H9 (cell line): ENCODE results near the gene CCDC137. TPM values are rescaled to one million over a fixed set of nuclear protein-coding genes. Genes with fewer than 3 reads are reported as not detected.

Experiments used
- DNase-seq: peaks from one replicate; pipeline ENCODE4 v3.0.0-alpha.2; 2017
- H2AFZ ChIP-seq: one replicate; pipeline ENCODE4 v1.6.1; 2013; ENCODE audit warnings: mild to moderate bottlenecking, low read length, control low read depth, moderate library complexity
- H2AK5ac ChIP-seq: 2 replicates; pipeline ENCODE4 v1.6.1; 2013; ENCODE audit warnings: low read length, control low read depth, mixed read lengths; ENCODE audit not compliant: insufficient read length
- H2BK120ac ChIP-seq: one replicate; pipeline ENCODE4 v1.6.1; 2013; ENCODE audit warnings: low read depth, mild to moderate bottlenecking, low read length, control low read depth, inconsistent platforms; ENCODE audit not compliant: poor library complexity, severe bottlenecking
- H2BK12ac ChIP-seq: 2 replicates; pipeline ENCODE4 v1.6.1; 2013; ENCODE audit warnings: low read length, control low read depth, mixed read lengths, low read depth; ENCODE audit not compliant: insufficient read length
- H2BK15ac ChIP-seq: 2 replicates; pipeline ENCODE4 v1.6.1; 2013; ENCODE audit warnings: low read depth, low read length, control low read depth
- H2BK20ac ChIP-seq: one replicate; pipeline ENCODE4 v1.6.1; 2013; ENCODE audit warnings: low read depth, mild to moderate bottlenecking, low read length, control low read depth, inconsistent platforms; ENCODE audit not compliant: poor library complexity, severe bottlenecking
- H2BK5ac ChIP-seq: 2 replicates; pipeline ENCODE4 v1.6.1; 2013; ENCODE audit warnings: low read length, control low read depth, mixed read lengths; ENCODE audit not compliant: insufficient read length
- H3K14ac ChIP-seq: 2 replicates; pipeline ENCODE4 v1.6.1; 2013; ENCODE audit warnings: low read length, control low read depth; ENCODE audit not compliant: insufficient read depth
- H3K18ac ChIP-seq: 2 replicates; pipeline ENCODE4 v1.6.1; 2013; ENCODE audit warnings: low read depth, mild to moderate bottlenecking, mixed read lengths, low read length, control low read depth; ENCODE audit not compliant: insufficient read length
- H3K23ac ChIP-seq: 2 replicates; pipeline ENCODE4 v1.6.1; 2013; ENCODE audit warnings: low read length, control low read depth, mixed read lengths, low read depth; ENCODE audit not compliant: insufficient read length
- H3K23me2 ChIP-seq: 2 replicates; pipeline ENCODE4 v1.6.1; 2013; ENCODE audit warnings: low read depth, mild to moderate bottlenecking, mixed read lengths, low read length, control low read depth; ENCODE audit not compliant: insufficient read length, poor library complexity, severe bottlenecking
- H3K27ac ChIP-seq: 2 replicates; pipeline ENCODE4 v1.5.1; 2013; ENCODE audit warnings: low read length, control low read depth, mixed read lengths, low read depth; ENCODE audit not compliant: insufficient read length
- H3K27me3 ChIP-seq: 2 replicates; pipeline ENCODE4 v1.6.1; 2013; ENCODE audit warnings: low read length, control low read depth, inconsistent platforms; ENCODE audit not compliant: insufficient read depth
- H3K4ac ChIP-seq: 2 replicates; pipeline ENCODE4 v1.6.1; 2013; ENCODE audit warnings: low read depth, mild to moderate bottlenecking, control low read depth, inconsistent platforms, low read length, moderate library complexity
- H3K4me1 ChIP-seq: 2 replicates; pipeline ENCODE4 v1.6.1; 2013; ENCODE audit warnings: low read length, control low read depth, inconsistent platforms; ENCODE audit not compliant: insufficient read depth
- H3K4me2 ChIP-seq: 2 replicates; pipeline ENCODE4 v1.6.1; 2013; ENCODE audit warnings: low read length, control low read depth, mixed read lengths; ENCODE audit not compliant: insufficient read length, insufficient read depth
- H3K56ac ChIP-seq: 2 replicates; pipeline ENCODE4 v1.6.1; 2013; ENCODE audit warnings: low read depth, mild to moderate bottlenecking, mixed read lengths, low read length, control low read depth; ENCODE audit not compliant: insufficient read length
- H3K79me1 ChIP-seq: 2 replicates; pipeline ENCODE4 v1.6.1; 2013; ENCODE audit warnings: low read depth, mild to moderate bottlenecking, moderate library complexity, low read length, control low read depth, inconsistent platforms; ENCODE audit not compliant: insufficient read depth, poor library complexity, severe bottlenecking
- H3K79me2 ChIP-seq: 2 replicates; pipeline ENCODE4 v1.6.1; 2013; ENCODE audit warnings: low read length, control low read depth, inconsistent platforms; ENCODE audit not compliant: insufficient read depth
- H3K9ac ChIP-seq: 2 replicates; pipeline ENCODE4 v1.6.1; 2013; ENCODE audit warnings: low read length, control low read depth, mixed read lengths; ENCODE audit not compliant: insufficient read length; ENCODE audit errors: extremely low read depth
- H3K9me3 ChIP-seq: one replicate; pipeline ENCODE4 v1.6.1; 2013; ENCODE audit warnings: low read depth, low read length, inconsistent platforms; ENCODE audit not compliant: control insufficient read depth
- H3T11ph ChIP-seq: one replicate; pipeline ENCODE4 v1.6.1; 2013; ENCODE audit warnings: mild to moderate bottlenecking, low read length, control low read depth, inconsistent platforms
- H4K20me1 ChIP-seq: one replicate; pipeline ENCODE4 v1.6.1; 2013; ENCODE audit not compliant: control insufficient read depth, insufficient read length, insufficient read depth
- H4K5ac ChIP-seq: 2 replicates; pipeline ENCODE4 v1.6.1; 2013; ENCODE audit warnings: low read depth, mild to moderate bottlenecking, mixed read lengths, low read length, control low read depth; ENCODE audit not compliant: insufficient read length
- H4K8ac ChIP-seq: replicated peaks from 2 replicates; pipeline ENCODE4 v1.6.1; 2013; ENCODE audit warnings: low read length, control low read depth, mixed read lengths, low read depth; ENCODE audit not compliant: insufficient read length
- H4K91ac ChIP-seq: 2 replicates; pipeline ENCODE4 v1.6.1; 2013; ENCODE audit warnings: low read depth, mild to moderate bottlenecking, moderate library complexity, mixed read lengths, low read length, control low read depth; ENCODE audit not compliant: insufficient read length
- H3K27ac Mint-ChIP-seq, 3 experiments: 2 replicates in 2 of 3; 3 replicates in 1 of 3; pipeline ENCODE4 v1.8.0; 2020 to 2021; ENCODE audit warnings: mixed read lengths in 3 of 3, mild to moderate bottlenecking in 1 of 3, moderate library complexity in 1 of 3
- H3K27me3 Mint-ChIP-seq: 2 replicates; pipeline ENCODE4 v1.8.0; 2021; ENCODE audit warnings: low read depth, mild to moderate bottlenecking, moderate library complexity, mixed read lengths
- H3K36me3 Mint-ChIP-seq, 3 experiments: 2 replicates in 2 of 3; 3 replicates in 1 of 3; pipeline ENCODE4 v1.8.0; 2020 to 2021; ENCODE audit warnings: low read depth in 3 of 3, mixed read lengths in 3 of 3; ENCODE audit not compliant: insufficient read depth in 1 of 3
- H3K4me1 Mint-ChIP-seq, 2 experiments: 2 replicates each; pipeline ENCODE4 v1.8.0; 2020; ENCODE audit warnings: mixed read lengths in 2 of 2
- H3K4me3 Mint-ChIP-seq, 2 experiments: 2 replicates in 1 of 2; 3 replicates in 1 of 2; pipeline ENCODE4 v1.8.0; 2020 to 2021; ENCODE audit warnings: mild to moderate bottlenecking in 2 of 2, mixed read lengths in 2 of 2, moderate library complexity in 1 of 2
- H3K9me3 Mint-ChIP-seq, 2 experiments: 2 replicates in 1 of 2; 3 replicates in 1 of 2; pipeline ENCODE4 v1.8.0; 2020; ENCODE audit warnings: mild to moderate bottlenecking in 2 of 2, mixed read lengths in 2 of 2, moderate library complexity in 1 of 2
- CTCF ChIP-seq: fragments of 200-600 bp; sonication (generic); conservative IDR thresholded peaks from 3 replicates; pipeline ENCODE4 v1.8.0; 2021; ENCODE audit warnings: antibody characterized with exemption, mild to moderate bottlenecking
- WGBS: extraction: QIAGEN DNeasy Blood & Tissue Kit; methylation state at CpG from one replicate; pipeline ENCODE4 v1.1.7; 2013; ENCODE audit warnings: missing lambda C conversion rate, low lambda C conversion rate, mixed read lengths; ENCODE audit not compliant: insufficient read length; ENCODE audit errors: extremely low coverage; 5-methylcytosine and 5-hydroxymethylcytosine counted together
- total RNA-seq: library from RNA; stranded (reverse); gene quantifications from 2 replicates; pipeline ENCODE4 v1.2.1, GENCODE V29; 2021

Gene CCDC137
- total RNA-seq, 1 experiment from 2014 or later: 60.8 TPM

GRCh38 chr17:81680150-81680549 is 13.6 kb downstream of the CCDC137 start:
- H3T11ph ChIP-seq: no peak overlapping the region
- H3K23me2 ChIP-seq: peaks cover 10% of the 10 kb centered on the region
- H3K23ac ChIP-seq: no peak overlapping the region
- H2AK5ac ChIP-seq: no peak overlapping the region
- H3K27ac ChIP-seq: no peak overlapping the region
- no peaks in the 10 kb centered on the region for H4K20me1 ChIP-seq
- no peaks in the 10 kb centered on the region for H3K4me1 ChIP-seq
- H3K14ac ChIP-seq: no peak overlapping the region
- no peak overlapping the region for H2BK12ac ChIP-seq
- no peak overlapping the region for H3K4me2 ChIP-seq
- no peak overlapping the region for H2BK20ac ChIP-seq
- no peak overlapping the region for H2BK15ac ChIP-seq
- TF ChIP-seq CTCF: no peak
- Mint-ChIP-seq H3K9me3 (no peaks in the 10 kb centered on the region), H3K4me3 (no peak overlapping the region), H3K27ac (no peak overlapping the region), H3K36me3 (peaks cover 0 to 16% (median 8%) of the 10 kb centered on the region in 3 experiments; a peak in 6 of 7 replicates), H3K4me1 (peaks cover 16 to 18% of the 10 kb centered on the region in 2 experiments), H3K27me3 (no peaks in the 10 kb centered on the region; the same call in 1 of the 2 replicates)
- H4K91ac ChIP-seq: no peak overlapping the region
- H4K8ac ChIP-seq: no peak overlapping the region
- H3K27me3 ChIP-seq: no peaks in the 10 kb centered on the region
- no peak overlapping the region for H2AFZ ChIP-seq
- peaks cover 8% of the 10 kb centered on the region for H3K79me1 ChIP-seq
- no peak overlapping the region for H3K18ac ChIP-seq
- H3K9me3 ChIP-seq: no peaks in the 10 kb centered on the region
- no peak overlapping the region for H2BK5ac ChIP-seq
- no peak overlapping the region for H2BK120ac ChIP-seq
- H4K5ac ChIP-seq: no peak overlapping the region
- no peak for DNase-seq
- H3K9ac ChIP-seq: no peak overlapping the region
- peaks cover 9% of the 10 kb centered on the region; the same call in 1 of the 2 replicates for H3K79me2 ChIP-seq
- H3K56ac ChIP-seq: no peak overlapping the region
- no peak overlapping the region for H3K4ac ChIP-seq
- WGBS: no CpG with 5 or more reads among the region's 11 CpGs
